GM12865 (cell line): ENCODE data around the gene PRDM11.

Experiments
- DNase-seq: peaks from one replicate; pipeline ENCODE4 v3.0.0; 2010; ENCODE audit warnings: low read depth
- H3K4me3 ChIP-seq: 2 replicates; pipeline ENCODE4 v1.5.1; 2011; ENCODE audit warnings: mild to moderate bottlenecking, low read depth, low read length, control low read depth
- TF ChIP-seq, protein P1 (sequence below): IDR thresholded peaks from 2 replicates; pipeline ENCODE4 v1.5.1; 2011; ENCODE audit warnings: low read length, control low read depth, low read depth, inconsistent platforms; ENCODE audit not compliant: insufficient read depth; ENCODE audit errors: missing control alignments

Gene PRDM11

DNA sequence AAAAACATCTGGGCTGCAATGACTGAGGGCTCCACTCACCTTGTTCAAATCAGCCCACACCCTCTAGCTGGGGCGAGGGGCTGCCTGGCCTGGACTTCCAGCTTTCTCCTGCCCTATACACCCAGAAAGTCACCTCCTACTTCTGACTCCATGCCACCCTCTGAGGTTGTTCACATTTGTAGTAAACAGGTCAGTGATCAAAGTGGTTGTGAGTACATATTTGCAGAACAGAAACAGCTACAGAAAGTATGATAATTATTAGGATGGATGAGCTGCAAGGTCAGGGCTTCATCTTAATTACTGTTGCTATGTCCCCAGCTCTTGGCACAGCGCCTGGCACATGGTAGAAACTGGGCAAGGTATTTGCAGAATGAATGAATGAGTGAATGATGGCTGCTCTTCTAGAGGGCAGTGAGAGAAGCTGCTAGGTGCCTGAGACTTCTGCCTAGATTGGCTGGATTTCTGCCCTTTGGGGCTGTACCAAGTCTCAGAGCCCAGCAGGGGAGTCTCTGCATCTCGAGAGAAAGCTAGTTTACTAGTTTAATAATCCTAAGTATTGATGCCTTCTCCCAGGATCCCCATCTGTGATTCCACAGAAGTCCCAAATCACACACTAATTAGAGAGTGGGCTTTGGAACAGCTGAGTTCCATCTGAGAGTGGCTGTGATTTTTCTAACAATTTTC lies 103.7 kb downstream of the PRDM11 start:
- H3K4me3 ChIP-seq: no peak overlapping the region
- TF ChIP-seq, protein P1, sequence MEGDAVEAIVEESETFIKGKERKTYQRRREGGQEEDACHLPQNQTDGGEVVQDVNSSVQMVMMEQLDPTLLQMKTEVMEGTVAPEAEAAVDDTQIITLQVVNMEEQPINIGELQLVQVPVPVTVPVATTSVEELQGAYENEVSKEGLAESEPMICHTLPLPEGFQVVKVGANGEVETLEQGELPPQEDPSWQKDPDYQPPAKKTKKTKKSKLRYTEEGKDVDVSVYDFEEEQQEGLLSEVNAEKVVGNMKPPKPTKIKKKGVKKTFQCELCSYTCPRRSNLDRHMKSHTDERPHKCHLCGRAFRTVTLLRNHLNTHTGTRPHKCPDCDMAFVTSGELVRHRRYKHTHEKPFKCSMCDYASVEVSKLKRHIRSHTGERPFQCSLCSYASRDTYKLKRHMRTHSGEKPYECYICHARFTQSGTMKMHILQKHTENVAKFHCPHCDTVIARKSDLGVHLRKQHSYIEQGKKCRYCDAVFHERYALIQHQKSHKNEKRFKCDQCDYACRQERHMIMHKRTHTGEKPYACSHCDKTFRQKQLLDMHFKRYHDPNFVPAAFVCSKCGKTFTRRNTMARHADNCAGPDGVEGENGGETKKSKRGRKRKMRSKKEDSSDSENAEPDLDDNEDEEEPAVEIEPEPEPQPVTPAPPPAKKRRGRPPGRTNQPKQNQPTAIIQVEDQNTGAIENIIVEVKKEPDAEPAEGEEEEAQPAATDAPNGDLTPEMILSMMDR: no peak
- DNase-seq: peak; percentile 40

DNA sequence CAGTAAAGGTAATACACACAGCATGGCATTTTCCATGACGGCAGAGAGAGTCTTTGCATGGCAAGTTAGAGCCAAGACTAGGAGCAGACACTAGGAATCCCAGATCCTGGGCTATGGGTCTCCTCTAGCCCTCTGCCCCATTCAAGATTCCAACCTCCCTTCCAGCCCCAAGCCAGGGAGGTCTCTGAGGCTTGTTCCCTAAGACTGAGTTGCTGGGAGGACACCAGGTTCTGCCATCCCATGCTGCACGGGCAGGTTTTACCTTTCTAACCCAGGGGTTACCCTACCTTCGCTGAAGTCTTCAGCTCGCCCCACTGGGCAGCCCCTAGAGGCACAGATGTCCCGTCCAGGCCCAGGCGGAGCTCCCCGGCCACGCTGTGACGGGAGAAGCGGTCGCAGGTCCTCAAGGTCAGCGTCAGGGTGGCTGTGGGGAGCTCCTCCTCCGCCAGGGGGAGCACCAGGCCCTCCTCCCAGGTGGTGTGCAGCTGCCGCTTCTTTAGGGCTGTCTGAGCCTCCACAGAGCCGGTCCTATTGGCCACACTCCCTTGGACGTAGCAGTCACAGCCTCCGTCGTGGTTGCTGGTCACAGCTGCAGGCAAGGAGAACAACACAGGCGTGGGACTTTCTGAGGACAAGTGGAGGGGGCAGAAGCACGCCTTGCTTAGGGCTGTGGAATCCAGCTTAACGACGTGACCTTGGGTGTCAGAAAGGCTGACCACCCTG lies 105.9 kb downstream of the PRDM11 start:
- H3K4me3 ChIP-seq: no peak overlapping the region
- DNase-seq: peak; percentile 57
- TF ChIP-seq, protein P1: peak; percentile 78

DNA sequence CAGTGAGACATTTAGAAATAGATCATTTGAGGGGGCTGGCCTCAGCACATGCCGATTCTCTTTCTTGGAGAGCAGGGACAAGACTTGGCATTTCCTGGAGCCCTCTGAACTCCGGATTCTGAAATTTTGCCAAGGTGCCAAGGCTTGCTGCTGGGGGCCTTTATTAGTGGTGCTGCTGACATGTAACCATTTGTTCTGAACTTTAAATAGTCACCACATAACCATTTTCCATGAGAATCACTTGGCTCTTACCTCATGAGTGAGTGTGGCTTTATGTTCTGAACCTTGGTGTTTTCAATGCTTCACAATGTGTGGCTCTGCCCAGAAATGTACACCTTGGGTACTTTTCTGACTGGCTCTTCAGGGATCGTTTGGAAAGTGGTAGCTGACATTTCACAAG lies 106.4 kb downstream of the PRDM11 start:
- DNase-seq: no peak
- TF ChIP-seq, protein P1: no peak
- H3K4me3 ChIP-seq: no peak overlapping the region

DNA sequence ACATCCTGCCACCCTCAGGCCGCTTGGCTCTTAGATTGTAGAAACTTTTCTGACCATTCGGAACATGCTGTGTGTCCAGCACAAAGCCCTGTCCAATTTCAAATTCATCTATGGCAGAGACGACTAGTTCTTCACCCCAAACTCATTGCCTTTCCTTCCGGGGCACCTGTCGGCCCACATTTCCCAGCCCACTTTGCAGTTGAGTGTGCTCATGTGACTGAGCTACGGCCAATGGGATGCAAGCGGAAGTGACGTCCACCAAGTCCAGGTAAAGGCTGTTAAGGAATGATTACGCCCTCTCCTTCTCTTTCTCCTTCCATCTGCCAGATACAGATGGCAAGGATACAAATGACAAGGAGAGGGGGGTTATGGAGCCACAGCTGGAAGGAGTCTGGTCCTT lies 107.2 kb downstream of the PRDM11 start:
- H3K4me3 ChIP-seq: no peak overlapping the region
- DNase-seq: no peak
- TF ChIP-seq, protein P1: no peak

DNA sequence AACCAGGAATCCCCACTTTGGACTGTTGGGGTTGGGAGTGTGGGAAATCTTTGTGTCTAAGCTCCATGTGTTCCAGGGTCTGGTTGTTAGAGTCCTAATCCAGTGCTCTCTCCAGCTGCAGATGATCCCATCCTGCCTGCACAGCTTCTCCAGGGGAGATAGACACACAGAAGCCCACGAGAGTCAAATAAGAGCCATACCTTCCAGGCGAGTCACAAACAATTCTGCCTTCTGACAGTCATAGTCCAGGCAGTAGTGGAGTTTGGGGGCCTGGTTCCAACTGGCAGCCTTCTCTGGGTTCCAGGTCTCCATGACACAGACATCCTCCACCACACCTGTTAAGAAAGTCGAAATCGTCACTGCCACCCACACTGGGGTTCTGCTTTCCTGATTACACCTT lies 107.6 kb downstream of the PRDM11 start:
- no peak overlapping the region for H3K4me3 ChIP-seq
- TF ChIP-seq, protein P1: no peak
- no peak for DNase-seq

DNA sequence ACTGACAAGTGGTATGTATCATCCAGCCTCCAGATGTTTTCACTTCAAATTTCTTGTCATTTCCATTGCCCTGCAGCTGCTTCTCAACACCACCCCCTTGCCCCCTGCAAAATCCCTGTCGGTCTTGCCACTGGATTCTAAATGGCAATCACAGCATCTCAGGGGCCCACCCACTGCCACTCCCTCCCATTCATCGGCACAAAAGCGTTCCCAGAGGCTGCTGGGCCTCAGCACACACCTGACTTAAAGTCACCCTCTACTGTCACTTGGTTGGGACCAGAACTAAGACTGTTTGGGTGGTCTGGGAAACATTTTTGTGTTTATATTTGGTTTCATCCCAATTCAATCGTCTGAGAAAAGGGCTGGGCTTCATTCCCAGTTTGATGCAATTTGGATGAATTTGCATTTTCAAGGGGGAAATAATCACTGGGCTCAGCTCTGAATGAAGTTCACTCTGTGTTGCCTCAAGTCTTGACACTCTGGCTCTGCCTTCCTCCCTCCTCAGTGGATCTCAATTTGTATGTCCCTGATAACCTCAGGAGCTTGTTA lies 112.6 kb downstream of the PRDM11 start:
- TF ChIP-seq, protein P1: no peak
- no peak for DNase-seq
- H3K4me3 ChIP-seq: no peak overlapping the region
